Esophagus squamous epithelium (tissue), 4 donors: ENCODE measurements around the gene HAO2.

Experiments
- CTCF ChIP-seq, 6 experiments: fragments of 450-650 bp in 4 of 6; fragments of 200-600 bp in 2 of 6; sonication (generic) in 2 of 6; IDR thresholded peaks; one replicate each; pipeline ENCODE4 v1.5.1; 2016 to 2019; ENCODE audit warnings: antibody characterized with exemption in 6 of 6, mild to moderate bottlenecking in 4 of 6, moderate library complexity in 4 of 6
- POLR2A ChIP-seq, 4 donors: fragments of 450-650 bp; IDR thresholded peaks; one replicate each; pipeline ENCODE4 v1.6.1; 2017; ENCODE audit warnings: antibody characterized with exemption in 4 of 4, mild to moderate bottlenecking in 4 of 4, moderate library complexity in 3 of 4

GRCh38 chr1:119387858-119388257, 19.3 kb downstream of the HAO2 start:
- no peak for TF ChIP-seq POLR2A (IDR thresholded peaks at IDR 0.05)
- no peak for TF ChIP-seq CTCF (IDR thresholded peaks at IDR 0.05)
